Neural cell (in vitro differentiated cells): Measurements from ENCODE around the gene EIF2B2.

Experiments
- EP300 ChIP-seq: fragments of 450-650 bp; conservative IDR thresholded peaks from 2 replicates; pipeline ENCODE4 v1.6.1; 2014; ENCODE audit warnings: antibody characterized with exemption, mild to moderate bottlenecking, moderate library complexity; ENCODE audit not compliant: poor library complexity, severe bottlenecking
- EZH2 ChIP-seq: fragments of 200-600, 300-800 bp; shearing (Covaris generic), sonication (generic); IDR thresholded peaks from 2 replicates; pipeline ENCODE4 v1.6.1; 2014; ENCODE audit warnings: antibody characterized with exemption, low read length, borderline replicate concordance, mild to moderate bottlenecking; ENCODE audit not compliant: insufficient read depth, poor library complexity, severe bottlenecking
- MXI1 ChIP-seq: fragments of 450-650 bp; conservative IDR thresholded peaks from 2 replicates; pipeline ENCODE4 v1.6.1; 2014; ENCODE audit warnings: antibody characterized with exemption, mild to moderate bottlenecking; ENCODE audit not compliant: poor library complexity, severe bottlenecking
- POLR2AphosphoS5 ChIP-seq: IDR thresholded peaks from 2 replicates; pipeline ENCODE4 v1.6.1; 2012
- RAD21 ChIP-seq: fragments of 450-650 bp; conservative IDR thresholded peaks from 2 replicates; pipeline ENCODE4 v1.6.1; 2014; ENCODE audit warnings: antibody characterized with exemption, mild to moderate bottlenecking, moderate library complexity
- TAF1 ChIP-seq: IDR thresholded peaks from 2 replicates; pipeline ENCODE4 v1.6.1; 2012; ENCODE audit warnings: low read depth
- TF ChIP-seq, protein P1 (sequence below): fragments of 450-650 bp; IDR thresholded peaks from 2 replicates; pipeline ENCODE4 v1.5.1; 2014; ENCODE audit warnings: antibody characterized with exemption, mild to moderate bottlenecking, moderate library complexity; ENCODE audit not compliant: poor library complexity, severe bottlenecking
- TF ChIP-seq, protein P2 (sequence below): IDR thresholded peaks from 2 replicates; pipeline ENCODE4 v1.6.1; 2012; ENCODE audit warnings: borderline replicate concordance

DNA sequence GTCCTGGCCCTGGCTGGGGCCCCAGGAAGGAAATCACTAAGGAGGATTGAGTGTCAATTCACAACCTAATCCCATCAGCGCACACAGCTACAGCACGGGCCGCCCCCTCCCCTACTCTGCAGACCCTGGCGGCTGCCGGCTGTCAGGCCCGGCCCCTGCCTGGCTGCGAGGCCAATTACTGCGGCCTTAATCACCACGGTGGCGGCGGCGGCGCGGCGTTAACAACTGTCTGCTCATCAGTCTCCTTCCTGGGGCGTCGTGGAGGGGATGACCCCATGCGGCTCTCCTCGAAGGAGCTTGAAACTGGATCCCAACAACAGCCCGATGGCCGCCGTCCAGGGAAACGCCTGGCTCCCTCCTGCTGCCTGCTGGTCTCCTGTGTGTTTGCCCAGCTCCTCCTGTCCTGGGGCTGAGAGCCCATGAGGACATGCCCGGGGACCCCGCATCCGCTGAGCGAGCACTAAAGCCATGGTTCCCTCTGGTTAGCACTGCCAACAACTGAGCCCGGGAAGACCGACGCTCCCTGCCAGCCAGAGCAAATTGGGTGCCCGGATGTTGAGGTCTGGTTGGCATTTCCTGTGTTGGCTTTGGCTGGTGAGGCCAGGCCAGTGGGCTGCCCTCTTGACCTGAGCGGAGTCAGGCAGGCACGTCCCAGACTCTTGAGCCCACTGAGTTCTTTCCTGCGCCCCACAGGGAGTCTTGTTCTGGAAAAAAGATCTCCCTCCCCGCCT is 21.8 kb upstream of the EIF2B2 start:
- TF ChIP-seq, protein P1, sequence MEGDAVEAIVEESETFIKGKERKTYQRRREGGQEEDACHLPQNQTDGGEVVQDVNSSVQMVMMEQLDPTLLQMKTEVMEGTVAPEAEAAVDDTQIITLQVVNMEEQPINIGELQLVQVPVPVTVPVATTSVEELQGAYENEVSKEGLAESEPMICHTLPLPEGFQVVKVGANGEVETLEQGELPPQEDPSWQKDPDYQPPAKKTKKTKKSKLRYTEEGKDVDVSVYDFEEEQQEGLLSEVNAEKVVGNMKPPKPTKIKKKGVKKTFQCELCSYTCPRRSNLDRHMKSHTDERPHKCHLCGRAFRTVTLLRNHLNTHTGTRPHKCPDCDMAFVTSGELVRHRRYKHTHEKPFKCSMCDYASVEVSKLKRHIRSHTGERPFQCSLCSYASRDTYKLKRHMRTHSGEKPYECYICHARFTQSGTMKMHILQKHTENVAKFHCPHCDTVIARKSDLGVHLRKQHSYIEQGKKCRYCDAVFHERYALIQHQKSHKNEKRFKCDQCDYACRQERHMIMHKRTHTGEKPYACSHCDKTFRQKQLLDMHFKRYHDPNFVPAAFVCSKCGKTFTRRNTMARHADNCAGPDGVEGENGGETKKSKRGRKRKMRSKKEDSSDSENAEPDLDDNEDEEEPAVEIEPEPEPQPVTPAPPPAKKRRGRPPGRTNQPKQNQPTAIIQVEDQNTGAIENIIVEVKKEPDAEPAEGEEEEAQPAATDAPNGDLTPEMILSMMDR = no peak
- TF ChIP-seq EZH2 (no peak), RAD21 (no peak), MXI1 (no peak), POLR2AphosphoS5 (no peak), TAF1 (no peak), EP300 (no peak)
- TF ChIP-seq, protein P2, sequence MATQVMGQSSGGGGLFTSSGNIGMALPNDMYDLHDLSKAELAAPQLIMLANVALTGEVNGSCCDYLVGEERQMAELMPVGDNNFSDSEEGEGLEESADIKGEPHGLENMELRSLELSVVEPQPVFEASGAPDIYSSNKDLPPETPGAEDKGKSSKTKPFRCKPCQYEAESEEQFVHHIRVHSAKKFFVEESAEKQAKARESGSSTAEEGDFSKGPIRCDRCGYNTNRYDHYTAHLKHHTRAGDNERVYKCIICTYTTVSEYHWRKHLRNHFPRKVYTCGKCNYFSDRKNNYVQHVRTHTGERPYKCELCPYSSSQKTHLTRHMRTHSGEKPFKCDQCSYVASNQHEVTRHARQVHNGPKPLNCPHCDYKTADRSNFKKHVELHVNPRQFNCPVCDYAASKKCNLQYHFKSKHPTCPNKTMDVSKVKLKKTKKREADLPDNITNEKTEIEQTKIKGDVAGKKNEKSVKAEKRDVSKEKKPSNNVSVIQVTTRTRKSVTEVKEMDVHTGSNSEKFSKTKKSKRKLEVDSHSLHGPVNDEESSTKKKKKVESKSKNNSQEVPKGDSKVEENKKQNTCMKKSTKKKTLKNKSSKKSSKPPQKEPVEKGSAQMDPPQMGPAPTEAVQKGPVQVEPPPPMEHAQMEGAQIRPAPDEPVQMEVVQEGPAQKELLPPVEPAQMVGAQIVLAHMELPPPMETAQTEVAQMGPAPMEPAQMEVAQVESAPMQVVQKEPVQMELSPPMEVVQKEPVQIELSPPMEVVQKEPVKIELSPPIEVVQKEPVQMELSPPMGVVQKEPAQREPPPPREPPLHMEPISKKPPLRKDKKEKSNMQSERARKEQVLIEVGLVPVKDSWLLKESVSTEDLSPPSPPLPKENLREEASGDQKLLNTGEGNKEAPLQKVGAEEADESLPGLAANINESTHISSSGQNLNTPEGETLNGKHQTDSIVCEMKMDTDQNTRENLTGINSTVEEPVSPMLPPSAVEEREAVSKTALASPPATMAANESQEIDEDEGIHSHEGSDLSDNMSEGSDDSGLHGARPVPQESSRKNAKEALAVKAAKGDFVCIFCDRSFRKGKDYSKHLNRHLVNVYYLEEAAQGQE = no peak
